Liver (tissue), 9 donors: Measurements from ENCODE around the gene B3GNT9. TPM values are rescaled to one million over a fixed set of nuclear protein-coding genes. Genes with fewer than 3 reads are reported as not detected.

Source experiments
- DNase-seq: peaks from one replicate; pipeline ENCODE4 v3.0.0-alpha.2; 2017; ENCODE audit warnings: low spot score
- H3K27ac ChIP-seq, 2 donors: one replicate each; pipeline ENCODE4 v1.7.0; 2013; ENCODE audit warnings: inconsistent platforms in 2 of 2, low read length in 2 of 2, control low read depth in 1 of 2, low read depth in 1 of 2, mild to moderate bottlenecking in 1 of 2
- H3K27me3 ChIP-seq, 4 donors: one replicate each; pipeline versions ENCODE4 v1.6.1 to v1.7.0; 2013; ENCODE audit warnings: low read length in 3 of 4, inconsistent platforms in 1 of 4, mild to moderate bottlenecking in 1 of 4, moderate library complexity in 1 of 4; ENCODE audit not compliant: control insufficient read depth in 4 of 4, insufficient read depth in 4 of 4
- H3K36me3 ChIP-seq, 4 donors: one replicate each; pipeline versions ENCODE4 v1.6.1 to v1.7.0; 2013; ENCODE audit warnings: low read length in 3 of 4, mild to moderate bottlenecking in 3 of 4, low read depth in 1 of 4, moderate library complexity in 1 of 4; ENCODE audit not compliant: control insufficient read depth in 4 of 4, insufficient read depth in 3 of 4
- H3K4me1 ChIP-seq, 4 donors: one replicate each; pipeline versions ENCODE4 v1.6.1 to v1.7.0; 2013; ENCODE audit warnings: low read length in 3 of 4, mild to moderate bottlenecking in 3 of 4, moderate library complexity in 1 of 4; ENCODE audit not compliant: control insufficient read depth in 4 of 4, insufficient read depth in 4 of 4
- H3K4me3 ChIP-seq, 3 donors: one replicate each; pipeline versions ENCODE4 v1.6.1 to v1.7.0; 2013; ENCODE audit warnings: low read length in 3 of 3, control low read depth in 1 of 3, low read depth in 1 of 3, mild to moderate bottlenecking in 1 of 3
- H3K9ac ChIP-seq, 2 donors: one replicate each; pipeline ENCODE4 v1.7.0; 2013; ENCODE audit warnings: low read length in 2 of 2, mild to moderate bottlenecking in 2 of 2, moderate library complexity in 2 of 2, control low read depth in 1 of 2, low read depth in 1 of 2
- H3K9me3 ChIP-seq, 4 donors: one replicate each; pipeline versions ENCODE4 v1.6.1 to v1.7.0; 2013; ENCODE audit warnings: low read length in 3 of 4; ENCODE audit not compliant: control insufficient read depth in 4 of 4
- FOXA2 ChIP-seq: IDR thresholded peaks from 2 replicates; pipeline ENCODE4 v1.6.1; 2016; ENCODE audit warnings: antibody characterized with exemption
- HNF4G ChIP-seq: IDR thresholded peaks from 2 replicates; pipeline ENCODE4 v1.6.1; 2016; ENCODE audit warnings: antibody characterized with exemption
- RAD21 ChIP-seq, 2 donors: IDR thresholded peaks; 2 replicates each; pipeline ENCODE4 v1.6.1; 2016; ENCODE audit warnings: antibody characterized with exemption in 2 of 2, mild to moderate bottlenecking in 2 of 2
- RXRA ChIP-seq, 2 donors: IDR thresholded peaks; 2 replicates each; pipeline ENCODE4 v1.6.1; 2017 to 2018; ENCODE audit warnings: antibody characterized with exemption in 2 of 2, mild to moderate bottlenecking in 1 of 2
- SP1 ChIP-seq: IDR thresholded peaks from 2 replicates; pipeline ENCODE4 v1.6.1; 2018; ENCODE audit warnings: antibody characterized with exemption, mild to moderate bottlenecking
- TAF1 ChIP-seq: conservative IDR thresholded peaks from 2 replicates; pipeline ENCODE4 v1.6.1; 2016; ENCODE audit warnings: antibody characterized with exemption, mild to moderate bottlenecking
- YY1 ChIP-seq: IDR thresholded peaks from 2 replicates; pipeline ENCODE4 v1.6.1; 2016; ENCODE audit warnings: antibody characterized with exemption, mild to moderate bottlenecking
- WGBS: extraction: QIAGEN DNeasy Blood & Tissue Kit; methylation state at CpG from one replicate; pipeline ENCODE4 v1.1.7; 2013; 5-methylcytosine and 5-hydroxymethylcytosine counted together
- polyA plus RNA-seq, 2 donors: library from polyadenylated mRNA; stranded (reverse) in 1 of 2; unstranded in 1 of 2; fragments of 200-250 nt in 1 of 2; fragments of >200 nt in 1 of 2; fragmentation: Nextera tagmentation in 1 of 2; extraction: Ambion mirVana in 1 of 2; gene quantifications; one replicate each; pipeline versions ENCODE4 v1.2.1 to v1.2.3, GENCODE V29; 2013 to 2015
- total RNA-seq, 2 donors: library from RNA; depleted of rRNA; stranded (reverse); fragments of >200 nt; gene quantifications; one replicate each; pipeline ENCODE4 v1.2.3, GENCODE V29; 2014
- TF ChIP-seq, protein P1 (sequence below): IDR thresholded peaks from 2 replicates; pipeline ENCODE4 v1.6.1; 2016; ENCODE audit warnings: antibody characterized with exemption, mild to moderate bottlenecking
- TF ChIP-seq, protein P2 (sequence below): IDR thresholded peaks from 2 replicates; pipeline ENCODE4 v1.6.1; 2016; ENCODE audit warnings: antibody characterized with exemption
- TF ChIP-seq, protein P3 (sequence below): IDR thresholded peaks from 2 replicates; pipeline ENCODE4 v1.6.1; 2016; ENCODE audit warnings: antibody characterized with exemption
- TF ChIP-seq, protein P4 (sequence below): fragments of 150-350 bp; IDR thresholded peaks from 2 replicates; pipeline ENCODE4 v1.5.1; 2017; ENCODE audit warnings: improper control_type of control experiment, low read depth, low read length; ENCODE audit not compliant: missing input control
- donor health status: healthy.
- donor health status: healthy.
- donor health status: healthy.
- donor health status: healthy.
- donor health status: healthy.

B3GNT9 gene
- total and polyA plus RNA-seq, 4 donors: 0.43 to 2.3 (median 1.4) TPM

DNA sequence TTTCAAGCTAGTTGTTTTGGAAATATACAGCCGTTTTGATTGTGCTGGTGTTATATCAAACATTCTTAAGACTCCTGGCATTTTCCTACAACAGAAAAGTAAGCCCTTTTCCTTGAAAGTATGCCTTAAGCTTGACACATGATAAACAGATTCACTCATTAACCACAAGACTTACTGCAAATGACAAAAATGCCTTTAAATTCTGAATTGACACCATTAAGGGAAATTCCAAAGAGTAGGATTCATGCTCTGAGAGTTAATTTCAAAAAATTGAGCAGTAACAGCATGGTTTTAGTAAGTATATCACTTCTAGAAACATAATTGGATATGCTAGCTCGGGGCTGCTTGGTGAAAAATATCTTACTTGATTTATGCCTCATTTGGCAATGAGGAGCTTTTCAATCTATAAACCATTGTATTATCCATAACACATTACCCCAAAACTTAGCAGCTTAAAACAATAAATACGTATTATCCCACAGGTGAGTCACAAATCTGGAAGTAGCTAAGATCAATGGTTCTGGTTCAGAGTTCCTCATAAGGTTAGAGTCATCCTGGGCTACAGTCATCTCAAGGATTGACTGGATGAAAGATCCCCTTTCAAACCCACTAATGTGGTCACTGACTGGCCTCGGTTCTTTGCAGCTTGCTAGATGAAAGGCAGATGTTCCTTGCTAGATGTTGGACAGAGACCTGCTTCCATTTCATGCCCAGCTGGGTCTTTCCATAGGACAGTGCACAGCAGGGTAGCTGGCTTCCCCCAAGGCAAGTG lies 49.3 kb downstream of the B3GNT9 start (continued):
- TF ChIP-seq FOXA2 (no peak), TAF1 (no peak), RXRA (IDR thresholded peaks at IDR 0.05) (no peak), HNF4G (no peak), SP1 (no peak)
- TF ChIP-seq, protein P1, sequence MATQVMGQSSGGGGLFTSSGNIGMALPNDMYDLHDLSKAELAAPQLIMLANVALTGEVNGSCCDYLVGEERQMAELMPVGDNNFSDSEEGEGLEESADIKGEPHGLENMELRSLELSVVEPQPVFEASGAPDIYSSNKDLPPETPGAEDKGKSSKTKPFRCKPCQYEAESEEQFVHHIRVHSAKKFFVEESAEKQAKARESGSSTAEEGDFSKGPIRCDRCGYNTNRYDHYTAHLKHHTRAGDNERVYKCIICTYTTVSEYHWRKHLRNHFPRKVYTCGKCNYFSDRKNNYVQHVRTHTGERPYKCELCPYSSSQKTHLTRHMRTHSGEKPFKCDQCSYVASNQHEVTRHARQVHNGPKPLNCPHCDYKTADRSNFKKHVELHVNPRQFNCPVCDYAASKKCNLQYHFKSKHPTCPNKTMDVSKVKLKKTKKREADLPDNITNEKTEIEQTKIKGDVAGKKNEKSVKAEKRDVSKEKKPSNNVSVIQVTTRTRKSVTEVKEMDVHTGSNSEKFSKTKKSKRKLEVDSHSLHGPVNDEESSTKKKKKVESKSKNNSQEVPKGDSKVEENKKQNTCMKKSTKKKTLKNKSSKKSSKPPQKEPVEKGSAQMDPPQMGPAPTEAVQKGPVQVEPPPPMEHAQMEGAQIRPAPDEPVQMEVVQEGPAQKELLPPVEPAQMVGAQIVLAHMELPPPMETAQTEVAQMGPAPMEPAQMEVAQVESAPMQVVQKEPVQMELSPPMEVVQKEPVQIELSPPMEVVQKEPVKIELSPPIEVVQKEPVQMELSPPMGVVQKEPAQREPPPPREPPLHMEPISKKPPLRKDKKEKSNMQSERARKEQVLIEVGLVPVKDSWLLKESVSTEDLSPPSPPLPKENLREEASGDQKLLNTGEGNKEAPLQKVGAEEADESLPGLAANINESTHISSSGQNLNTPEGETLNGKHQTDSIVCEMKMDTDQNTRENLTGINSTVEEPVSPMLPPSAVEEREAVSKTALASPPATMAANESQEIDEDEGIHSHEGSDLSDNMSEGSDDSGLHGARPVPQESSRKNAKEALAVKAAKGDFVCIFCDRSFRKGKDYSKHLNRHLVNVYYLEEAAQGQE: no peak

DNA sequence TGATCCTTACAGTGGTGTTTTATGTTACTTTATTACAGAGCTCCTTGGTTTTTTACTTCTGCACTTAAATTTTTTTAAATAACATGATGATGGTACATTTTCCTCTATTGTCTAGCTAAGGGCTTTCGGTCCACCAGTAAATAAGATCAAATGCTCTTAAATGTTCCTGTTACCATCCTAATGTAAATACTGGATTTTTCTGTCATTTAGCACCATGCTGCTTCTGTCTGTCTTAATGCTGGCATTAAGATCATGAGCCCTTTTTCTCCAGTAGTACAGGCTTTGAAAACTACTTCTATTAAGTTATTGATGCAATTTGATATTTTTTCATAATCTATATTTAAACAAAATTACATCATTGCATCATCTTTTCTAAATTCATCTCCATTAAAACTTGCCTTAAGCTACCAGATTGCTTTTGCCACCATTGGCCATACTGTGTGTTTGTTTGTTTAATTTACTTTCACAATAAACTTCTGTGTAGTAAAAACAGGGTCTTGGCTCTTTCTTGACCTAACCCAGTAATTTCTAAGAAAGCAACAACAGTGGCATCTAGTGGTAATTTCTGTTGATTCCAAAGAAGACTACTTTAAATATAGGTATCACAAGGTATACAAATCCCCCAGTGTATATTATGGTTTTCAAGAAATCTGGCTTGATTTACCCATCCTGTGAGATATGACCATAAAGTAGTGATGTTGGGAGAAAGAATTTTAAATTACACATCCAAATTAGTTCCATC lies 50.1 kb downstream of the B3GNT9 start:
- 98% methylated on average over 1 of the region's 1 CpG for WGBS
- no peak for DNase-seq

DNA sequence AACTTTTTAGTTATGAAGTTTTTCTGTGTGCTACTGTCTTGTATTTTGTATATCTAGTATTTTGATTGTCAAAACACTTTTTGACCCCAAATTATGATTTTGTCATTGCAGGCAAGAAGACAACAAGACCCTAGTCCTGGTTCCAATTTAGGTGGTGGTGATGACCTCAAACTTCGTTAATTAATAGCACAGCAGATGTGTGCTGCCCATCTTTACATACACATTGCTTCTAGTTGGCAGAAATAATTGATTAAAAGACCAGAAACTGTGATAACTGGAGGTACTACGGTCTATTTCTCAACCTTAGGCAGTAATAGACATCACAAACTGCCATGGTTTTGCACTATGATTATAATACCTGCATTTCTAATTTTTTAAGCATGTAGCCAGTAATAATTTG lies 52.2 kb downstream of the B3GNT9 start:
- no peaks in the 10 kb centered on the region for H3K4me1 ChIP-seq
- no peak for DNase-seq
- WGBS: 90% methylated on average over 2 of the region's 2 CpGs
- no peaks in the 10 kb centered on the region for H3K27me3 ChIP-seq
- no peaks in the 10 kb centered on the region for H3K9me3 ChIP-seq
- no peak overlapping the region for H3K4me3 ChIP-seq
- H3K27ac ChIP-seq: no peak overlapping the region
- no peak overlapping the region for H3K9ac ChIP-seq
- peaks cover 0 to 12% (median 4%) of the 10 kb centered on the region in 4 donors for H3K36me3 ChIP-seq
- TF ChIP-seq, protein P2, sequence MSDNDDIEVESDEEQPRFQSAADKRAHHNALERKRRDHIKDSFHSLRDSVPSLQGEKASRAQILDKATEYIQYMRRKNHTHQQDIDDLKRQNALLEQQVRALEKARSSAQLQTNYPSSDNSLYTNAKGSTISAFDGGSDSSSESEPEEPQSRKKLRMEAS: no peak
- TF ChIP-seq, protein P3, sequence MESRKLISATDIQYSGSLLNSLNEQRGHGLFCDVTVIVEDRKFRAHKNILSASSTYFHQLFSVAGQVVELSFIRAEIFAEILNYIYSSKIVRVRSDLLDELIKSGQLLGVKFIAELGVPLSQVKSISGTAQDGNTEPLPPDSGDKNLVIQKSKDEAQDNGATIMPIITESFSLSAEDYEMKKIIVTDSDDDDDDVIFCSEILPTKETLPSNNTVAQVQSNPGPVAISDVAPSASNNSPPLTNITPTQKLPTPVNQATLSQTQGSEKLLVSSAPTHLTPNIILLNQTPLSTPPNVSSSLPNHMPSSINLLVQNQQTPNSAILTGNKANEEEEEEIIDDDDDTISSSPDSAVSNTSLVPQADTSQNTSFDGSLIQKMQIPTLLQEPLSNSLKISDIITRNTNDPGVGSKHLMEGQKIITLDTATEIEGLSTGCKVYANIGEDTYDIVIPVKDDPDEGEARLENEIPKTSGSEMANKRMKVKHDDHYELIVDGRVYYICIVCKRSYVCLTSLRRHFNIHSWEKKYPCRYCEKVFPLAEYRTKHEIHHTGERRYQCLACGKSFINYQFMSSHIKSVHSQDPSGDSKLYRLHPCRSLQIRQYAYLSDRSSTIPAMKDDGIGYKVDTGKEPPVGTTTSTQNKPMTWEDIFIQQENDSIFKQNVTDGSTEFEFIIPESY: no peak
- no peak for TF ChIP-seq RXRA (IDR thresholded peaks at IDR 0.05)
- TF ChIP-seq, protein P4, sequence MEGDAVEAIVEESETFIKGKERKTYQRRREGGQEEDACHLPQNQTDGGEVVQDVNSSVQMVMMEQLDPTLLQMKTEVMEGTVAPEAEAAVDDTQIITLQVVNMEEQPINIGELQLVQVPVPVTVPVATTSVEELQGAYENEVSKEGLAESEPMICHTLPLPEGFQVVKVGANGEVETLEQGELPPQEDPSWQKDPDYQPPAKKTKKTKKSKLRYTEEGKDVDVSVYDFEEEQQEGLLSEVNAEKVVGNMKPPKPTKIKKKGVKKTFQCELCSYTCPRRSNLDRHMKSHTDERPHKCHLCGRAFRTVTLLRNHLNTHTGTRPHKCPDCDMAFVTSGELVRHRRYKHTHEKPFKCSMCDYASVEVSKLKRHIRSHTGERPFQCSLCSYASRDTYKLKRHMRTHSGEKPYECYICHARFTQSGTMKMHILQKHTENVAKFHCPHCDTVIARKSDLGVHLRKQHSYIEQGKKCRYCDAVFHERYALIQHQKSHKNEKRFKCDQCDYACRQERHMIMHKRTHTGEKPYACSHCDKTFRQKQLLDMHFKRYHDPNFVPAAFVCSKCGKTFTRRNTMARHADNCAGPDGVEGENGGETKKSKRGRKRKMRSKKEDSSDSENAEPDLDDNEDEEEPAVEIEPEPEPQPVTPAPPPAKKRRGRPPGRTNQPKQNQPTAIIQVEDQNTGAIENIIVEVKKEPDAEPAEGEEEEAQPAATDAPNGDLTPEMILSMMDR: no peak
- TF ChIP-seq, protein P1: no peak
- TF ChIP-seq SP1: no peak
- TF ChIP-seq FOXA2: no peak
- TF ChIP-seq YY1: no peak

More for the DNA sequence above, 50.1 kb downstream of the B3GNT9 start:
- peaks cover 0 to 3% (median 0%) of the 10 kb centered on the region in 4 donors for H3K4me1 ChIP-seq
- TF ChIP-seq RAD21 (IDR thresholded peaks at IDR 0.05) (peak; percentile 56 to 66), TAF1 (no peak)
- TF ChIP-seq, protein P4: peak; percentile 17
- H3K4me3 ChIP-seq: no peak overlapping the region
- H3K27me3 ChIP-seq: no peaks in the 10 kb centered on the region
- no peaks in the 10 kb centered on the region for H3K9me3 ChIP-seq
- H3K36me3 ChIP-seq: peaks cover 0 to 12% (median 4%) of the 10 kb centered on the region in 4 donors
- H3K9ac ChIP-seq: no peak overlapping the region
- no peak overlapping the region for H3K27ac ChIP-seq
